H9 (cell line): Measurements from ENCODE around the gene TCEA2. TPM values are rescaled to one million over a fixed set of nuclear protein-coding genes. Genes with fewer than 3 reads are reported as not detected.

Source experiments
- DNase-seq: peaks from one replicate; pipeline ENCODE4 v3.0.0-alpha.2; 2017
- H2AFZ ChIP-seq: one replicate; pipeline ENCODE4 v1.6.1; 2013; ENCODE audit warnings: mild to moderate bottlenecking, low read length, control low read depth, moderate library complexity
- H2AK5ac ChIP-seq: 2 replicates; pipeline ENCODE4 v1.6.1; 2013; ENCODE audit warnings: low read length, control low read depth, mixed read lengths; ENCODE audit not compliant: insufficient read length
- H2BK120ac ChIP-seq: one replicate; pipeline ENCODE4 v1.6.1; 2013; ENCODE audit warnings: low read depth, mild to moderate bottlenecking, low read length, control low read depth, inconsistent platforms; ENCODE audit not compliant: poor library complexity, severe bottlenecking
- H2BK12ac ChIP-seq: 2 replicates; pipeline ENCODE4 v1.6.1; 2013; ENCODE audit warnings: low read length, control low read depth, mixed read lengths, low read depth; ENCODE audit not compliant: insufficient read length
- H2BK15ac ChIP-seq: 2 replicates; pipeline ENCODE4 v1.6.1; 2013; ENCODE audit warnings: low read depth, low read length, control low read depth
- H2BK20ac ChIP-seq: one replicate; pipeline ENCODE4 v1.6.1; 2013; ENCODE audit warnings: low read depth, mild to moderate bottlenecking, low read length, control low read depth, inconsistent platforms; ENCODE audit not compliant: poor library complexity, severe bottlenecking
- H2BK5ac ChIP-seq: 2 replicates; pipeline ENCODE4 v1.6.1; 2013; ENCODE audit warnings: low read length, control low read depth, mixed read lengths; ENCODE audit not compliant: insufficient read length
- H3K14ac ChIP-seq: 2 replicates; pipeline ENCODE4 v1.6.1; 2013; ENCODE audit warnings: low read length, control low read depth; ENCODE audit not compliant: insufficient read depth
- H3K18ac ChIP-seq: 2 replicates; pipeline ENCODE4 v1.6.1; 2013; ENCODE audit warnings: low read depth, mild to moderate bottlenecking, mixed read lengths, low read length, control low read depth; ENCODE audit not compliant: insufficient read length
- H3K23ac ChIP-seq: 2 replicates; pipeline ENCODE4 v1.6.1; 2013; ENCODE audit warnings: low read length, control low read depth, mixed read lengths, low read depth; ENCODE audit not compliant: insufficient read length
- H3K23me2 ChIP-seq: 2 replicates; pipeline ENCODE4 v1.6.1; 2013; ENCODE audit warnings: low read depth, mild to moderate bottlenecking, mixed read lengths, low read length, control low read depth; ENCODE audit not compliant: insufficient read length, poor library complexity, severe bottlenecking
- H3K27ac ChIP-seq: 2 replicates; pipeline ENCODE4 v1.5.1; 2013; ENCODE audit warnings: low read length, control low read depth, mixed read lengths, low read depth; ENCODE audit not compliant: insufficient read length
- H3K27me3 ChIP-seq: 2 replicates; pipeline ENCODE4 v1.6.1; 2013; ENCODE audit warnings: low read length, control low read depth, inconsistent platforms; ENCODE audit not compliant: insufficient read depth
- H3K4ac ChIP-seq: 2 replicates; pipeline ENCODE4 v1.6.1; 2013; ENCODE audit warnings: low read depth, mild to moderate bottlenecking, control low read depth, inconsistent platforms, low read length, moderate library complexity
- H3K4me1 ChIP-seq: 2 replicates; pipeline ENCODE4 v1.6.1; 2013; ENCODE audit warnings: low read length, control low read depth, inconsistent platforms; ENCODE audit not compliant: insufficient read depth
- H3K4me2 ChIP-seq: 2 replicates; pipeline ENCODE4 v1.6.1; 2013; ENCODE audit warnings: low read length, control low read depth, mixed read lengths; ENCODE audit not compliant: insufficient read length, insufficient read depth
- H3K56ac ChIP-seq: 2 replicates; pipeline ENCODE4 v1.6.1; 2013; ENCODE audit warnings: low read depth, mild to moderate bottlenecking, mixed read lengths, low read length, control low read depth; ENCODE audit not compliant: insufficient read length
- H3K79me1 ChIP-seq: 2 replicates; pipeline ENCODE4 v1.6.1; 2013; ENCODE audit warnings: low read depth, mild to moderate bottlenecking, moderate library complexity, low read length, control low read depth, inconsistent platforms; ENCODE audit not compliant: insufficient read depth, poor library complexity, severe bottlenecking
- H3K79me2 ChIP-seq: 2 replicates; pipeline ENCODE4 v1.6.1; 2013; ENCODE audit warnings: low read length, control low read depth, inconsistent platforms; ENCODE audit not compliant: insufficient read depth
- H3K9ac ChIP-seq: 2 replicates; pipeline ENCODE4 v1.6.1; 2013; ENCODE audit warnings: low read length, control low read depth, mixed read lengths; ENCODE audit not compliant: insufficient read length; ENCODE audit errors: extremely low read depth
- H3K9me3 ChIP-seq: one replicate; pipeline ENCODE4 v1.6.1; 2013; ENCODE audit warnings: low read depth, low read length, inconsistent platforms; ENCODE audit not compliant: control insufficient read depth
- H3T11ph ChIP-seq: one replicate; pipeline ENCODE4 v1.6.1; 2013; ENCODE audit warnings: mild to moderate bottlenecking, low read length, control low read depth, inconsistent platforms
- H4K20me1 ChIP-seq: one replicate; pipeline ENCODE4 v1.6.1; 2013; ENCODE audit not compliant: control insufficient read depth, insufficient read length, insufficient read depth
- H4K5ac ChIP-seq: 2 replicates; pipeline ENCODE4 v1.6.1; 2013; ENCODE audit warnings: low read depth, mild to moderate bottlenecking, mixed read lengths, low read length, control low read depth; ENCODE audit not compliant: insufficient read length
- H4K8ac ChIP-seq: replicated peaks from 2 replicates; pipeline ENCODE4 v1.6.1; 2013; ENCODE audit warnings: low read length, control low read depth, mixed read lengths, low read depth; ENCODE audit not compliant: insufficient read length
- H4K91ac ChIP-seq: 2 replicates; pipeline ENCODE4 v1.6.1; 2013; ENCODE audit warnings: low read depth, mild to moderate bottlenecking, moderate library complexity, mixed read lengths, low read length, control low read depth; ENCODE audit not compliant: insufficient read length
- H3K27ac Mint-ChIP-seq, 3 experiments: 2 replicates in 2 of 3; 3 replicates in 1 of 3; pipeline ENCODE4 v1.8.0; 2020 to 2021; ENCODE audit warnings: mixed read lengths in 3 of 3, mild to moderate bottlenecking in 1 of 3, moderate library complexity in 1 of 3
- H3K27me3 Mint-ChIP-seq: 2 replicates; pipeline ENCODE4 v1.8.0; 2021; ENCODE audit warnings: low read depth, mild to moderate bottlenecking, moderate library complexity, mixed read lengths
- H3K36me3 Mint-ChIP-seq, 3 experiments: 2 replicates in 2 of 3; 3 replicates in 1 of 3; pipeline ENCODE4 v1.8.0; 2020 to 2021; ENCODE audit warnings: low read depth in 3 of 3, mixed read lengths in 3 of 3; ENCODE audit not compliant: insufficient read depth in 1 of 3
- H3K4me1 Mint-ChIP-seq, 2 experiments: 2 replicates each; pipeline ENCODE4 v1.8.0; 2020; ENCODE audit warnings: mixed read lengths in 2 of 2
- H3K4me3 Mint-ChIP-seq, 2 experiments: 2 replicates in 1 of 2; 3 replicates in 1 of 2; pipeline ENCODE4 v1.8.0; 2020 to 2021; ENCODE audit warnings: mild to moderate bottlenecking in 2 of 2, mixed read lengths in 2 of 2, moderate library complexity in 1 of 2
- H3K9me3 Mint-ChIP-seq, 2 experiments: 2 replicates in 1 of 2; 3 replicates in 1 of 2; pipeline ENCODE4 v1.8.0; 2020; ENCODE audit warnings: mild to moderate bottlenecking in 2 of 2, mixed read lengths in 2 of 2, moderate library complexity in 1 of 2
- CTCF ChIP-seq: fragments of 200-600 bp; sonication (generic); conservative IDR thresholded peaks from 3 replicates; pipeline ENCODE4 v1.8.0; 2021; ENCODE audit warnings: antibody characterized with exemption, mild to moderate bottlenecking
- WGBS: extraction: QIAGEN DNeasy Blood & Tissue Kit; methylation state at CpG from one replicate; pipeline ENCODE4 v1.1.7; 2013; ENCODE audit warnings: missing lambda C conversion rate, low lambda C conversion rate, mixed read lengths; ENCODE audit not compliant: insufficient read length; ENCODE audit errors: extremely low coverage; 5-methylcytosine and 5-hydroxymethylcytosine counted together
- total RNA-seq: library from RNA; stranded (reverse); gene quantifications from 2 replicates; pipeline ENCODE4 v1.2.1, GENCODE V29; 2021

TCEA2 gene
- total RNA-seq, 1 experiment from 2014 or later, result 51.7 TPM

- Histone ChIP-seq H4K5ac (no peak overlapping the region), H3K4me1 (no peaks in the 10 kb centered on the region), H2BK120ac (no peak overlapping the region), H2AK5ac (no peak overlapping the region), H3K4me2 (peak overlapping the region; percentile 50), H3K18ac (no peak overlapping the region), H4K20me1 (no peaks in the 10 kb centered on the region), H3K56ac (no peak overlapping the region), H3K4ac (no peak overlapping the region), H3K14ac (no peak overlapping the region), H3K27me3 (peaks cover 3% of the 10 kb centered on the region; the same call in 1 of the 2 replicates), H3K23ac (no peak overlapping the region), H3K23me2 (no peaks in the 10 kb centered on the region), H3K79me2 (no peaks in the 10 kb centered on the region), H4K8ac (no peak overlapping the region), H2AFZ (no peak overlapping the region), H3K27ac (no peak overlapping the region), H3K79me1 (no peaks in the 10 kb centered on the region), H4K91ac (no peak overlapping the region), H2BK12ac (no peak overlapping the region), H3T11ph (no peak overlapping the region), H3K9me3 (no peaks in the 10 kb centered on the region), H2BK20ac (no peak overlapping the region), H3K9ac (no peak overlapping the region), H2BK15ac (no peak overlapping the region), H2BK5ac (no peak overlapping the region)
- Mint-ChIP-seq H3K9me3 (peaks cover 0 to under 1% of the 10 kb centered on the region in 2 experiments; a peak in 2 of 5 replicates), H3K4me1 (peaks cover 9 to 11% of the 10 kb centered on the region in 2 experiments; a peak in 3 of 4 replicates), H3K4me3 (peak overlapping the region; percentile 62 to 83), H3K27me3 (peaks cover 40% of the 10 kb centered on the region), H3K36me3 (peaks cover 0 to under 1% (median 0%) of the 10 kb centered on the region in 3 experiments; a peak in 1 of 7 replicates), H3K27ac (no peak overlapping the region)
- peak; percentile 97 for TF ChIP-seq CTCF
- peak; percentile 74 for DNase-seq
- WGBS, result no CpG with 5 or more reads among the region's 64 CpGs
Observed at GRCh38 chr20:64101731-64102621, 39.0 kb downstream of the TCEA2 start.
